ENCODE data around the gene CYP20A1. TPM values are rescaled to one million over a fixed set of nuclear protein-coding genes. Genes with fewer than 3 reads are reported as not detected.
"Not testable (repeated sequence)": the region's sequence is repeated elsewhere in the genome, so short reads cannot be mapped to it uniquely, and the experiment has no call there.

The CYP20A1 gene, protein sequence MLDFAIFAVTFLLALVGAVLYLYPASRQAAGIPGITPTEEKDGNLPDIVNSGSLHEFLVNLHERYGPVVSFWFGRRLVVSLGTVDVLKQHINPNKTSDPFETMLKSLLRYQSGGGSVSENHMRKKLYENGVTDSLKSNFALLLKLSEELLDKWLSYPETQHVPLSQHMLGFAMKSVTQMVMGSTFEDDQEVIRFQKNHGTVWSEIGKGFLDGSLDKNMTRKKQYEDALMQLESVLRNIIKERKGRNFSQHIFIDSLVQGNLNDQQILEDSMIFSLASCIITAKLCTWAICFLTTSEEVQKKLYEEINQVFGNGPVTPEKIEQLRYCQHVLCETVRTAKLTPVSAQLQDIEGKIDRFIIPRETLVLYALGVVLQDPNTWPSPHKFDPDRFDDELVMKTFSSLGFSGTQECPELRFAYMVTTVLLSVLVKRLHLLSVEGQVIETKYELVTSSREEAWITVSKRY
- total RNA-seq (2012; rRNA removed): 24.2 and 29.4 TPM in 2 replicates

DNA sequence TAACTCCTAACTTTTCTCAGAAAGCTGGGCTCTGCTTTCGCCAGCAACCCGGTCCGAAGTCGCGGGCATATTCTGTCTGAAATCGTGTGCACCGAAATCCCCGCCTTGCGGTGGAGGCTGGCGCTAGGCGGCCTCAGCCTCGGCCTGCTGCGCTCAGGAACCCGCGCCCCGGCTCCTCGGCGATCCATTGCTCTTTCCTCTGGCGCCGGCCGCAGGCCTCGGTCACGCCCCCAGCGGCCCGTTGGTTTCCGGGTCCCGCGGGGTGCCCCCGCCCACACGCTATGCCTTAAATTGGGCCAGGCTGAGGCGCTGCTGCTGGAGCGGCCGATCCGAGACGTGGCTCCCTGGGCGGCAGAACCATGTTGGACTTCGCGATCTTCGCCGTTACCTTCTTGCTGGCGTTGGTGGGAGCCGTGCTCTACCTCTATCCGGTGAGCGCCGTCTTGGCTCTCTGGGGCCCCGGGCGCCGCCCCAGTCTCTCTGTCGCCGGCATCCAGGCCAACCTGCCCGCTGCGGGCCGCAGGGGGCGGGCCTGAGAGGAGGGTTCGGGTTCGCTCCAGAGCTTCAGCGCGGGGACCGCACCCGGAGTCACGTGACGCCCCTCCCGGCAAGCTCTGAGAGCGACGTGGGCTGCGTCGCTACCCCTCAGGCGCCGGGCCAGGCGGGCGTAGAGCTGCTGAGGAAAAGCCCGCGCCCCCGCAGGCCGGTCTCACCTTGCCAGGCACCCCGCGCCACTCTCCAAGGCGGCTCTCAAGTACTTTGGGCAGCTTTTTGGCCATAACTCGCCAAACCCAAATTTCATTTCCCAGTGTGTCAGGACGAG is at the start of gene CYP20A1:
CYP20A1 (plus strand) TSS at position 315 of the 823 bp plus-strand sequence; CDS start at position 360, 45 bp downstream.
- H3K9me3 ChIP-seq (replicated peaks; ENCODE audit: low read length): no peaks in the 10 kb centered on the region
- no peaks in the 10 kb centered on the region for H3K27me3 ChIP-seq (ENCODE audit: control insufficient read depth, insufficient read depth, low read length)
- H3K36me3 ChIP-seq (ENCODE audit: insufficient read depth, low read length): peaks cover 9% of the 10 kb centered on the region
- peaks cover 15% of the 10 kb centered on the region for H3K4me1 ChIP-seq (ENCODE audit: control insufficient read depth, insufficient read depth, low read length)
- H3K4me3 ChIP-seq (ENCODE audit: low read length): peak within 1 kb of the TSS; percentile 96
- H3K4me2 ChIP-seq (ENCODE audit: low read length): peak within 1 kb of the TSS; percentile 95
- H3K9ac ChIP-seq (ENCODE audit: low read depth, low read length): peak within 1 kb of the TSS; percentile 97

DNA sequence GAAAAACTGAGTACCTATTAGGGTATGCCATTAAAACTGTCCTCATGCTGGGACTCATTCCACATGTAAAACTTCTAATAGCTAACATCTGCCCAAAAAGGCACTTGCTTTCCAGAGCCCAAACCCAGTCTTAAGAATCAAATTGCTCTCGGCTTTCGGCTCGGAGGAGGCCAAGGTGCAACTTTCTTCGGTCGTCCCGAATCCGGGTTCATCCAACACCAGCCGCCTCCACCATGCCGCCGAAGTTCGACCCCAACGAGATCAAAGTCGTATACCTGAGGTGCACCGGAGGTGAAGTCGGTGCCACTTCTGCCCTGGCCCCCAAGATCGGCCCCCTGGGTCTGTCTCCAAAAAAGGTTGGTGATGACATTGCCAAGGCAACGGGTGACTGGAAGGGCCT is 48.3 kb upstream of the CYP20A1 start:
- H3K9ac ChIP-seq (ENCODE audit: low read depth, low read length); H3K4me1 ChIP-seq (ENCODE audit: control insufficient read depth, insufficient read depth, low read length); H3K4me3 ChIP-seq (ENCODE audit: low read length); H3K9me3 ChIP-seq (replicated peaks; ENCODE audit: low read length); H3K27me3 ChIP-seq (ENCODE audit: control insufficient read depth, insufficient read depth, low read length); H3K4me2 ChIP-seq (ENCODE audit: low read length): not testable (repeated sequence)
- peaks cover 50% of the 10 kb centered on the region for H3K36me3 ChIP-seq (ENCODE audit: insufficient read depth, low read length)

DNA sequence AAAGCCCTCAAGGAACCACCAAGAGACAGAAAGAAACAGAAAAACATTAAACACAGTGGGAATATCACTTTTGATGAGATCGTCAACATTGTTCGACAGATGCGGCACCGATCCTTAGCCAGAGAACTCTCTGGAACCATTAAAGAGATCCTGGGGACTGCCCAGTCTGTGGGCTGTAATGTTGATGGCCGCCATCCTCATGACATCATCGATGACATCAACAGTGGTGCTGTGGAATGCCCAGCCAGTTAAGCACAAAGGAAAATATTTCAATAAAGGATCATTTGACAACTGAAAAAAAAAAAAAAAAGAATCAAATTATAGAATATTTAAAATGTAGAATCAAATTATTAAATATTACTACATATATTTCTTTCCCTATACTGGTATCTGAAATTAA is 47.8 kb upstream of the CYP20A1 start:
- H3K4me2 ChIP-seq (ENCODE audit: low read length); H3K9ac ChIP-seq (ENCODE audit: low read depth, low read length); H3K27me3 ChIP-seq (ENCODE audit: control insufficient read depth, insufficient read depth, low read length); H3K9me3 ChIP-seq (replicated peaks; ENCODE audit: low read length); H3K4me3 ChIP-seq (ENCODE audit: low read length); H3K4me1 ChIP-seq (ENCODE audit: control insufficient read depth, insufficient read depth, low read length): not testable (repeated sequence)
- peaks cover 51% of the 10 kb centered on the region for H3K36me3 ChIP-seq (ENCODE audit: insufficient read depth, low read length)

DNA sequence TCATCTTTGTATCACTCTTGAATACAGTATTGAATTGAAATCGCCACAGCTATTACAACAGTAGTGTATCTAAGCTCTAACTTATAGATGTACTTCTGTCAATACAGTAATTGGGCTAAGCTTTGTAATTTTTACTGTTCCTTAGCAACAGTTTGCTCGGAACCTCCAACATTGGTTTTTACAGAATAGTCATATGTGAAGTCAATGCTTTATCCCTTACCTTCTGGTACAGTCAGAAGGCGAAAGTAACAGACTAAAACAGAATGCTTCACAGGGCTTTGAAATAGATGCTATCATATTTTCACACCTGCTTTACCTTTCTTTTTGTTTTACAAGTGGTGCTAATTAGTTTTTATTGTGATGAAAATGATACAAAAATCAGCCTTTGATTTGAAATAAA is 46.9 kb upstream of the CYP20A1 start:
- Histone ChIP-seq H3K4me2 (ENCODE audit: low read length) (no peak overlapping the region), H3K9me3 (replicated peaks; ENCODE audit: low read length) (no peaks in the 10 kb centered on the region), H3K4me1 (ENCODE audit: control insufficient read depth, insufficient read depth, low read length) (no peaks in the 10 kb centered on the region), H3K27me3 (ENCODE audit: control insufficient read depth, insufficient read depth, low read length) (no peaks in the 10 kb centered on the region), H3K9ac (ENCODE audit: low read depth, low read length) (no peak overlapping the region), H3K4me3 (ENCODE audit: low read length) (no peak overlapping the region), H3K36me3 (ENCODE audit: insufficient read depth, low read length) (peaks cover 47% of the 10 kb centered on the region)

DNA sequence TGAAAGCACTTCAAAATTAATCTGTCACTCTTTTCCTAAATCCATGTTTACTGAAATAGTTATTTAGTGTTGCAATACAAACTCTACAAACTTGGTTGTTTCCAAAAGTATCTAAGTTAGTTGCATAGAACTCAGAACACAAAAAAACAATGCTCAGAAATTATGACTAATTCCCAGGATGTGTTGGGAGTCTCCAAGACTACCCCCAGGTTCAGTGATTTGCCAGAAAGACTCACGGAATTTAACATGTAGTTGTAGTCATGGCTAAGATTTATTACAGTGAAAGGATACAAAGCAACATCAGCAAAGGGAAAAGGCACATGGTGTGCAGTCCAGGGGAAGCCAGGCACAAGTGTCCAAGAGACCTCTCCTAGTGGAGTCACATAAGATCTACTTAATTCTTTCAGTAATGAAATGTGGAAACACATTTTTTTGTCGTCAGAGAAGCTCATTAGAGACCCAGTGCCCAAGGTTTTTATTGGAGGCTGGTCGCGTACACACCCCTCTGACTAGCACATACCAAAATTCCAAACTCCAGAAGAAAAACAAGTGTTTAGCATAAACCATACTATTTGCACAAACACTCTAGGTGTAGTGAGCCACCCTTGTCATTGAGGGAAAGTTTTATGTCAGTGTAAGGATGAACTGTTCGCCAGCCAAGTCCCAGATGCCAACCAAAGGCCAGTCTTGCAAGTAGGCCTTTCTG is 43.3 kb upstream of the CYP20A1 start:
- Histone ChIP-seq H3K4me2 (ENCODE audit: low read length) (no peak overlapping the region), H3K4me3 (ENCODE audit: low read length) (no peak overlapping the region), H3K9me3 (replicated peaks; ENCODE audit: low read length) (no peaks in the 10 kb centered on the region), H3K4me1 (ENCODE audit: control insufficient read depth, insufficient read depth, low read length) (no peaks in the 10 kb centered on the region), H3K9ac (ENCODE audit: low read depth, low read length) (no peak overlapping the region), H3K36me3 (ENCODE audit: insufficient read depth, low read length) (peaks cover 45% of the 10 kb centered on the region), H3K27me3 (ENCODE audit: control insufficient read depth, insufficient read depth, low read length) (no peaks in the 10 kb centered on the region)

DNA sequence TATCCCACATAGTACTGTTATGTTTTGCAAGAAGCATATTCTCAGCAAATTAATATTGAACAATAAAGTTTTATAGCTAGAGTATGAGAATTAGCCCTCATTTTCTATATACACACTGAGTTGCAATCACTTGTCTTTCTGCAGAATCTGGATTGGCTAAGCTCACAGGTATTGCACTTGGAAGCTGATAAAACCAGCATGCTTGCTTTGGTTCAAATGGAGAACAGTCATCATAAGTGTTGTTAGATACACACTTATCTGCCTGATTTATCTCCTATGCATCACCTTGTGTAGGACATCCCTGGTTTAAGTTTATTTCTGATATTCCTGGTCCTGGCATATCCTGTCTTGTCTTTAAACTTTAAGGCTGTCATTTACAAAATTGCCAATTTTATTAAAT is 38.0 kb upstream of the CYP20A1 start:
- no peak overlapping the region for H3K4me3 ChIP-seq (ENCODE audit: low read length)
- no peaks in the 10 kb centered on the region for H3K4me1 ChIP-seq (ENCODE audit: control insufficient read depth, insufficient read depth, low read length)
- no peaks in the 10 kb centered on the region for H3K9me3 ChIP-seq (replicated peaks; ENCODE audit: low read length)
- no peak overlapping the region for H3K4me2 ChIP-seq (ENCODE audit: low read length)
- H3K9ac ChIP-seq (ENCODE audit: low read depth, low read length): no peak overlapping the region
- H3K36me3 ChIP-seq (ENCODE audit: insufficient read depth, low read length): peaks cover 39% of the 10 kb centered on the region
- no peaks in the 10 kb centered on the region for H3K27me3 ChIP-seq (ENCODE audit: control insufficient read depth, insufficient read depth, low read length)

DNA sequence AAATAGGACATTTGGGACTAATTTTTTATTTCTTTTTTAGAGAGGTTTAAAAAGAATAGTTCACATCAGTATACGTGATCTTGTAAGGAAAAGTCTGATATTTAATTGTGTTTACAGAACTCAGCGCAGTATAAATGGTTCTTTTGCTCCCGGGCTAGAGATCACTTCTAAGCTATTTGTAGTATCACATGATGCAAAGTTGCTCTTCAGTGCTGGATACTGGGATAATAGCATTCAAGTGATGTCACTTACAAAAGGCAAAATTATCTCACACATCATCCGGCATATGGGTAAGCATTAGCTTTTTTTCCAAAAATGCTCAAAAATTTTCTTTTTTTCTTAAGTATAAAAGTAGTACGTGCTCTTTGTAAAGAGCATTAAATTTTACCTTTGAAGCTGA is 37.4 kb upstream of the CYP20A1 start:
- H3K4me3 ChIP-seq (ENCODE audit: low read length): no peak overlapping the region
- no peaks in the 10 kb centered on the region for H3K27me3 ChIP-seq (ENCODE audit: control insufficient read depth, insufficient read depth, low read length)
- no peak overlapping the region for H3K9ac ChIP-seq (ENCODE audit: low read depth, low read length)
- no peak overlapping the region for H3K4me2 ChIP-seq (ENCODE audit: low read length)
- no peaks in the 10 kb centered on the region for H3K4me1 ChIP-seq (ENCODE audit: control insufficient read depth, insufficient read depth, low read length)
- H3K36me3 ChIP-seq (ENCODE audit: insufficient read depth, low read length): peaks cover 34% of the 10 kb centered on the region
- no peaks in the 10 kb centered on the region for H3K9me3 ChIP-seq (replicated peaks; ENCODE audit: low read length)

DNA sequence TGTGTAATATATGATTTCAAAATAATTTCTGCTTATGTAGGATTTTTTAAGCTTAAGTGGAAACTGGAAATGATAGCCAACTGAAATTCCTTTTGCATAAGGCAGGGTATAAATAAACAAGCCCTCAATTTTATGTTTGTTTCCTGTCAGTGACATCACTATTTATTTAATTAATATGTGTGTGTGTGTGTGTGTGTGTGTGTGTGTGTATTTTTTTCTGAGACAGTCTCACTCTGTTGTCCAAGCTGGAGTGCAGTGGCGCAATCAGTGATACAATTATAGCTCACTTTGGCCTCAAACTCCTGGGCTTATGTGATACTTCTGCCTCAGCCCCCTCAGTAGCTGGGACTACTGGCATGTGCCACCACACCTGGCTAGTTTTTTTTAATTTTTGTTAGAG is 29.3 kb upstream of the CYP20A1 start:
- H3K27me3 ChIP-seq (ENCODE audit: control insufficient read depth, insufficient read depth, low read length): no peaks in the 10 kb centered on the region
- no peak overlapping the region for H3K9ac ChIP-seq (ENCODE audit: low read depth, low read length)
- H3K4me1 ChIP-seq (ENCODE audit: control insufficient read depth, insufficient read depth, low read length): no peaks in the 10 kb centered on the region
- no peak overlapping the region for H3K4me2 ChIP-seq (ENCODE audit: low read length)
- no peak overlapping the region for H3K4me3 ChIP-seq (ENCODE audit: low read length)
- peaks cover 18% of the 10 kb centered on the region for H3K36me3 ChIP-seq (ENCODE audit: insufficient read depth, low read length)
- no peaks in the 10 kb centered on the region for H3K9me3 ChIP-seq (replicated peaks; ENCODE audit: low read length)

DNA sequence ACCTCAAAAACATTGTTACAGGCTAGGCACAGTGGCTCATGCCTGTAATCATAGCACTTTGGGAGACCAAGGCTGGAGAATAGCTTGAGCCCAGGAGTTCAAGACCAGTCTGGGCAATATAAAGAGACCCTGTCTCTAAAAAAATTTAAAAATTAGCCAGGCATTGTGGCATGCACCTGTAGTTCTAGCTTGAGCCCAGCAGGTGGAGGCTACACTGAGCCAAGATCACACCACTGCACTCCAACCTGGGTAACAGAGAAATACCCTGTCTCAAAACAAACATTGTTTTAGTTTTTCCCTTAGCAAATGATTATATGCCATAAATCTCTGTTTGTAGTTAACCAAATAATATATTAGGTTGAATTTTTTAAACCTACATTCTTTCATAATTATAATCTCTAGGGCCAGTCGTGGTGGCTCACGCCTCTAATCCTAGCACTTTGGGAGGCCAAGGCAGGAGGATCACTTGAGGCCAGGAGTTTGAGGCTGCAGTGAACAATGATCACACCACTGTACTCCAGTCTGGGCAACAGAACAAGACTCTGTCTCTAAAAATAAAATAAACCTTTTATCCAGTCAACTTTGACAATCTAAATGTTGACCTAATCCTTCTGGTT is 13.3 kb upstream of the CYP20A1 start:
- Histone ChIP-seq H3K9me3 (replicated peaks; ENCODE audit: low read length) (no peaks in the 10 kb centered on the region), H3K36me3 (ENCODE audit: insufficient read depth, low read length) (peaks cover 12% of the 10 kb centered on the region), H3K27me3 (ENCODE audit: control insufficient read depth, insufficient read depth, low read length) (no peaks in the 10 kb centered on the region), H3K4me1 (ENCODE audit: control insufficient read depth, insufficient read depth, low read length) (no peaks in the 10 kb centered on the region), H3K9ac (ENCODE audit: low read depth, low read length) (no peak overlapping the region), H3K4me3 (ENCODE audit: low read length) (no peak overlapping the region), H3K4me2 (ENCODE audit: low read length) (no peak overlapping the region)

DNA sequence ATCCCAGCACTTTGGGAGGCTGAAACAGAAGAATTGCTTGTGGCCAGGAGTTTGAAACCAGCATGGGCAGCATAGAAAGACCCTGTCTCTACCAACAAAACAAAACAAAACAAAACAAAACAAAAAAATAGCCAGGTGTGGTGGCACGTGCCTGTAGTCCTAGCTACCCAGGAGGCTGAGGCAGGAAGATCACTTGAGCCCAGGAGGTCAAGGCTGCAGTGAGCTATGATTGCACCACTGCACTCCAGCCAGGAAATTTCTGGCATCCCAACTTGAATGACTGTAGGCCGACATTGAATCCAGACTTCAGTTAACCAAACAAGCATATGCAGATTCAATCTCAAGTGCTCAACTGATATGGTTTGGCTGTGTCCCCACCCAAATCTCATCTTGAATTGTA is 9.1 kb upstream of the CYP20A1 start:
- not testable (repeated sequence) for H3K4me1 ChIP-seq (ENCODE audit: control insufficient read depth, insufficient read depth, low read length); H3K36me3 ChIP-seq (ENCODE audit: insufficient read depth, low read length); H3K4me3 ChIP-seq (ENCODE audit: low read length); H3K4me2 ChIP-seq (ENCODE audit: low read length); H3K9me3 ChIP-seq (replicated peaks; ENCODE audit: low read length); H3K9ac ChIP-seq (ENCODE audit: low read depth, low read length); H3K27me3 ChIP-seq (ENCODE audit: control insufficient read depth, insufficient read depth, low read length)
